ENCODE results near the gene PLEKHA3. TPM values are rescaled to one million over a fixed set of nuclear protein-coding genes. Genes with fewer than 3 reads are reported as not detected.

PLEKHA3 gene
- total RNA-seq, 6 donors from 2014 or later: 5.2 to 28.9 (median 14.8) TPM

GRCh38 chr2:178473931-178474330, 6.3 kb upstream of the PLEKHA3 start:
- H3K27me3 ChIP-seq: no peaks in the 10 kb centered on the region
- TF ChIP-seq POLR2AphosphoS5 (IDR thresholded peaks at IDR 0.05) (no peak), POLR2A (IDR thresholded peaks at IDR 0.05) (no peak), CTCF (IDR thresholded peaks at IDR 0.05) (no peak), EP300 (IDR thresholded peaks at IDR 0.05) (no peak)
- DNase-seq (no peak), ATAC-seq (ENCODE audit: low FRiP score in 2 of 2) (no peak)
- WGBS, 2 donors: 61 to 66% methylated on average over 4 of the region's 4 CpGs
- H3K4me1 ChIP-seq: peaks cover 0 to 9% (median 5%) of the 10 kb centered on the region in 4 donors
- H3K4me3 ChIP-seq: no peak overlapping the region
- no peaks in the 10 kb centered on the region for H3K9me3 ChIP-seq
- peaks cover 0 to 2% (median 0%) of the 10 kb centered on the region in 4 donors for H3K36me3 ChIP-seq
- no peak overlapping the region for H3K27ac ChIP-seq

DNA sequence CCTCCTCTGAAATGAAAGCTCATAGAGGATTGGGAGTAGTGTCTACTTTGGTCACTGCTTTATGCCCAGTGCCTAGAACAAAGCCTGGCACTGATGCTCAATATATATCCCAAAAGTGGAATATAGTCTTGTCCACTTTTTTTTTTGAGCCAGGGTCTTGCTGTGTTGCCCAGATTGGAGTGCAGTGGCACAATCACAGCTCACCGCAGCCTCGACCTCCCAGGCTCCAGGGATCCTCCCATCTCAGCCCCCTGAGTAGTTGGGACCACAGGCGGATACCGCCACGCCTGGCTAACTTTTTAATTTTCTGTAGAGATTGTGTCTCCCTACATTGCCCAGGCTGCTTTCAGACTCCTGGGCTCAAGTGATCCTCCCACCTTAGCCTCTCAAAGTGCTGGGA, 5.7 kb upstream of the PLEKHA3 start:
- DNase-seq: no peak
- peaks cover 4 to 14% (median 9%) of the 10 kb centered on the region in 4 donors for H3K4me1 ChIP-seq
- no peak for TF ChIP-seq EP300 (IDR thresholded peaks at IDR 0.05)
- TF ChIP-seq POLR2AphosphoS5 (IDR thresholded peaks at IDR 0.05): no peak
- no peak for TF ChIP-seq CTCF (IDR thresholded peaks at IDR 0.05)
- TF ChIP-seq POLR2A (IDR thresholded peaks at IDR 0.05): no peak
- no peaks in the 10 kb centered on the region for H3K27me3 ChIP-seq
- WGBS, 2 donors: 97 to 99% methylated on average over 5 of the region's 5 CpGs
- H3K27ac ChIP-seq: no peak overlapping the region
- no peak overlapping the region for H3K4me3 ChIP-seq
- ATAC-seq (ENCODE audit: low FRiP score in 2 of 2): no peak
- H3K36me3 ChIP-seq: no peaks in the 10 kb centered on the region
- no peaks in the 10 kb centered on the region for H3K9me3 ChIP-seq

- Histone ChIP-seq H3K4me3 (no peak overlapping the region), H3K27me3 (no peaks in the 10 kb centered on the region), H3K27ac (no peak overlapping the region), H3K4me1 (peaks cover 12 to 23% (median 18%) of the 10 kb centered on the region in 4 donors), H3K9me3 (no peaks in the 10 kb centered on the region), H3K36me3 (no peaks in the 10 kb centered on the region)
- DNase-seq: no peak
- TF ChIP-seq EP300 (IDR thresholded peaks at IDR 0.05) (no peak), POLR2A (IDR thresholded peaks at IDR 0.05) (no peak), CTCF (IDR thresholded peaks at IDR 0.05) (no peak), POLR2AphosphoS5 (IDR thresholded peaks at IDR 0.05) (no peak)
- no peak for ATAC-seq (ENCODE audit: low FRiP score in 2 of 2)
These were observed 3.8 kb upstream of the PLEKHA3 start for GRCh38 chr2:178476477-178476876.

- DNase-seq: no peak
- Histone ChIP-seq H3K9me3 (no peaks in the 10 kb centered on the region), H3K27ac (peak overlapping the region in 3 of 4 donors; percentile 93 to 97 (median 95)), H3K4me1 (peaks cover 23 to 34% (median 29%) of the 10 kb centered on the region in 4 donors), H3K4me3 (peak overlapping the region; percentile 53 to 83 (median 62)), H3K36me3 (no peaks in the 10 kb centered on the region), H3K27me3 (no peaks in the 10 kb centered on the region)
- TF ChIP-seq EP300 (IDR thresholded peaks at IDR 0.05): no peak
- TF ChIP-seq POLR2A (IDR thresholded peaks at IDR 0.05): no peak
- no peak for TF ChIP-seq CTCF (IDR thresholded peaks at IDR 0.05)
- no peak for TF ChIP-seq POLR2AphosphoS5 (IDR thresholded peaks at IDR 0.05)
- WGBS, 2 donors: 10 to 17% methylated on average over 3 of the region's 3 CpGs
- no peak for ATAC-seq (ENCODE audit: low FRiP score in 2 of 2)
These were observed 2.7 kb upstream of the PLEKHA3 start for GRCh38 chr2:178477443-178478129.

DNA sequence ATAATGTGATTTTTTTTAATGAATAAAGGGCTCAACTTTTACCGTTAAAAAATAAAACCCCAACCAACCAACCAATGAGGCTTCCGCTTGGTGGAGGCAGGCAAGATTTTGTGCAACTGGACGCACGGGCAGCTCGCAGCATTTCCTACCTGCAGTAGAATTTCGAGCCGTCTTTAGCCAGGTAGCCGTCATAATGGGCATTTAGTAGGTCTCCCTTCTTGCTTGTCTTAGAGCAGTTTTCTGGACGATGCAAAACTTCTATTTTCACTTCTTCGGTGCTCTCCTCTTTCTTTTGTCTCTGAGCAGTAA, 2.2 kb upstream of the PLEKHA3 start:
- no peak for TF ChIP-seq CTCF (IDR thresholded peaks at IDR 0.05)
- H3K9me3 ChIP-seq: no peaks in the 10 kb centered on the region
- peaks cover 28 to 39% (median 34%) of the 10 kb centered on the region in 4 donors for H3K4me1 ChIP-seq
- no peak for ATAC-seq (ENCODE audit: low FRiP score in 2 of 2)
- H3K4me3 ChIP-seq: peak overlapping the region; percentile 53 to 83 (median 62)
- no peaks in the 10 kb centered on the region for H3K27me3 ChIP-seq
- H3K36me3 ChIP-seq: no peaks in the 10 kb centered on the region
- 2 to 3% methylated on average over 10 of the region's 10 CpGs for whole genome bisulfite sequencing, 2 donors
- DNase-seq: no peak
- H3K27ac ChIP-seq: peak overlapping the region; percentile 89 to 97 (median 94)
